Osteocyte (in vitro differentiated cells): Measurements from ENCODE around the gene GLIS1. TPM values are rescaled to one million over a fixed set of nuclear protein-coding genes. Genes with fewer than 3 reads are reported as not detected.

ENCODE experiments used
- DNase-seq: peaks from one replicate; pipeline ENCODE4 v3.0.0; 2021; ENCODE audit warnings: mixed read lengths; ENCODE audit not compliant: unreplicated experiment; ENCODE audit errors: extremely low spot score
- H3K27ac Mint-ChIP-seq: one replicate; pipeline ENCODE4 v1.8.0; 2021; ENCODE audit warnings: mild to moderate bottlenecking, mixed read lengths; ENCODE audit not compliant: unreplicated experiment
- H3K27me3 Mint-ChIP-seq: one replicate; pipeline ENCODE4 v1.8.0; 2021; ENCODE audit warnings: mixed read lengths; ENCODE audit not compliant: unreplicated experiment
- H3K36me3 Mint-ChIP-seq: one replicate; pipeline ENCODE4 v1.8.0; 2021; ENCODE audit warnings: mixed read lengths; ENCODE audit not compliant: unreplicated experiment
- H3K4me1 Mint-ChIP-seq: one replicate; pipeline ENCODE4 v1.8.0; 2021; ENCODE audit warnings: mixed read lengths; ENCODE audit not compliant: unreplicated experiment
- H3K4me3 Mint-ChIP-seq: one replicate; pipeline ENCODE4 v1.8.0; 2021; ENCODE audit warnings: mild to moderate bottlenecking, moderate library complexity, mixed read lengths; ENCODE audit not compliant: unreplicated experiment
- H3K9me3 Mint-ChIP-seq: one replicate; pipeline ENCODE4 v1.8.0; 2021; ENCODE audit warnings: mixed read lengths; ENCODE audit not compliant: unreplicated experiment
- CTCF ChIP-seq: fragments of 200-600 bp; sonication (generic); IDR thresholded peaks from 2 replicates; pipeline ENCODE4 v1.5.0; 2021; ENCODE audit warnings: antibody characterized with exemption, mild to moderate bottlenecking, moderate library complexity
- total RNA-seq: library from RNA; stranded (reverse); gene quantifications from 2 replicates; pipeline ENCODE4 v1.2.1, GENCODE V29; 2021

GLIS1 gene
- total RNA-seq, 1 donor from 2014 or later: 38.3 TPM

GRCh38 chr1:53601031-53601745, 137.8 kb downstream of the GLIS1 start:
- H3K4me1 Mint-ChIP-seq: peaks cover 5% of the 10 kb centered on the region
- H3K36me3 Mint-ChIP-seq: peaks cover 8% of the 10 kb centered on the region
- H3K27ac Mint-ChIP-seq: no peak overlapping the region
- H3K27me3 Mint-ChIP-seq: no peaks in the 10 kb centered on the region
- H3K9me3 Mint-ChIP-seq: no peaks in the 10 kb centered on the region
- no peak for DNase-seq
- TF ChIP-seq CTCF: no peak
- H3K4me3 Mint-ChIP-seq: no peak overlapping the region

GRCh38 chr1:53600561-53600960, 138.4 kb downstream of the GLIS1 start:
- Mint-ChIP-seq H3K27ac (no peak overlapping the region), H3K4me3 (no peak overlapping the region), H3K36me3 (peaks cover 11% of the 10 kb centered on the region), H3K9me3 (no peaks in the 10 kb centered on the region), H3K27me3 (no peaks in the 10 kb centered on the region), H3K4me1 (peaks cover 5% of the 10 kb centered on the region)
- DNase-seq: no peak
- no peak for TF ChIP-seq CTCF

GRCh38 chr1:53600001-53600400, 139.0 kb downstream of the GLIS1 start:
- no peak for DNase-seq
- no peaks in the 10 kb centered on the region for H3K27me3 Mint-ChIP-seq
- TF ChIP-seq CTCF: no peak
- peaks cover 15% of the 10 kb centered on the region for H3K36me3 Mint-ChIP-seq
- H3K9me3 Mint-ChIP-seq: no peaks in the 10 kb centered on the region
- no peak overlapping the region for H3K27ac Mint-ChIP-seq
- H3K4me1 Mint-ChIP-seq: peaks cover 5% of the 10 kb centered on the region
- no peak overlapping the region for H3K4me3 Mint-ChIP-seq

GRCh38 chr1:53599481-53599880, 139.5 kb downstream of the GLIS1 start:
- Mint-ChIP-seq H3K36me3 (peaks cover 18% of the 10 kb centered on the region), H3K4me3 (no peak overlapping the region), H3K27me3 (no peaks in the 10 kb centered on the region), H3K4me1 (peaks cover 5% of the 10 kb centered on the region), H3K9me3 (no peaks in the 10 kb centered on the region), H3K27ac (no peak overlapping the region)
- no peak for TF ChIP-seq CTCF
- no peak for DNase-seq

- H3K4me3 Mint-ChIP-seq: no peak overlapping the region
- no peak for DNase-seq
- TF ChIP-seq CTCF: no peak
- H3K36me3 Mint-ChIP-seq: peaks cover 18% of the 10 kb centered on the region
- H3K9me3 Mint-ChIP-seq: no peaks in the 10 kb centered on the region
- no peaks in the 10 kb centered on the region for H3K27me3 Mint-ChIP-seq
- no peak overlapping the region for H3K27ac Mint-ChIP-seq
- peaks cover 5% of the 10 kb centered on the region for H3K4me1 Mint-ChIP-seq
Observed at GRCh38 chr1:53598966-53599365, 140.0 kb downstream of the GLIS1 start.
